K562 (cell line): ENCODE measurements around the gene RHOF. TPM values are rescaled to one million over a fixed set of nuclear protein-coding genes. Genes with fewer than 3 reads are reported as not detected.

Source experiments
- ATF7 ChIP-seq: fragments of 450-650 bp; IDR thresholded peaks from 2 replicates; pipeline ENCODE4 v1.7.1; 2014; ENCODE audit warnings: mild to moderate bottlenecking, moderate library complexity
- BACH1 ChIP-seq: fragments of 200-800 bp; sonication (Bioruptor generic); IDR thresholded peaks from 2 replicates; pipeline ENCODE4 v1.6.1; 2016; ENCODE audit warnings: missing genetic modification characterization, missing compliant biosample characterization
- CXXC5 ChIP-seq: fragments of 250-450 bp; sonication (Bioruptor Pico); IDR thresholded peaks from 2 replicates; pipeline ENCODE4 v1.8.0; 2022; ENCODE audit warnings: inconsistent platforms, mild to moderate bottlenecking, moderate library complexity
- E2F3 ChIP-seq: fragments of 250-450 bp; sonication (Bioruptor Pico); IDR thresholded peaks from 2 replicates; pipeline ENCODE4 v1.4.0; 2020; ENCODE audit warnings: mild to moderate bottlenecking
- KAT7 ChIP-seq: sonication (generic); formaldehyde crosslinking; IDR thresholded peaks from 2 replicates; pipeline ENCODE4 v1.8.0; 2022; ENCODE audit warnings: missing genetic modification reagents, mild to moderate bottlenecking, borderline replicate concordance
- KLF13 ChIP-seq: fragments of 450-650 bp; IDR thresholded peaks from 2 replicates; pipeline ENCODE4 v1.6.1; 2016; ENCODE audit warnings: missing genetic modification characterization, low read depth, mild to moderate bottlenecking, missing compliant biosample characterization, moderate library complexity, borderline replicate concordance
- LCOR ChIP-seq: sonication (generic); formaldehyde crosslinking; IDR thresholded peaks from 2 replicates; pipeline ENCODE4 v1.8.0; 2022; ENCODE audit warnings: mild to moderate bottlenecking, missing genetic modification reagents
- NCOA2 ChIP-seq, 2 experiments: fragments of 450-650 bp; IDR thresholded peaks; 2 replicates each; pipeline ENCODE4 v1.6.1; 2018; ENCODE audit warnings: mild to moderate bottlenecking in 2 of 2, moderate library complexity in 1 of 2; ENCODE audit not compliant: partially characterized antibody in 2 of 2
- NFE2L1 ChIP-seq: fragments of 450-650 bp; IDR thresholded peaks from 2 replicates; pipeline ENCODE4 v1.6.1; 2016; ENCODE audit warnings: missing genetic modification characterization, low read depth, mild to moderate bottlenecking, missing compliant biosample characterization, moderate library complexity, borderline replicate concordance
- SP1 ChIP-seq: sonication (generic); formaldehyde crosslinking; IDR thresholded peaks from 2 replicates; pipeline ENCODE4 v1.8.1; 2022; ENCODE audit warnings: mild to moderate bottlenecking, missing genetic modification reagents
- TEAD1 ChIP-seq, 2 experiments: fragments of 450-650 bp in 1 of 2; sonication (generic) in 1 of 2; formaldehyde crosslinking; IDR thresholded peaks; 2 replicates each; pipeline versions ENCODE4 v1.4.0 to v1.8.0; 2020 to 2022; ENCODE audit warnings: mild to moderate bottlenecking in 2 of 2, missing genetic modification reagents in 1 of 2
- ZNF583 ChIP-seq: fragments of 250-450 bp; sonication (Bioruptor Pico); IDR thresholded peaks from 2 replicates; pipeline ENCODE4 v1.4.0; 2020
- polyA plus RNA-seq, 8 experiments: library from polyadenylated mRNA; depleted of rRNA in 4 of 8; stranded (reverse) in 5 of 8; unstranded in 3 of 8; fragments of >200 nt; fragmentation: Nextera tagmentation in 2 of 8; fragmentation: Illumina TruSeq in 1 of 8; extraction: Ambion mirVana in 2 of 8; extraction: Trizol in 1 of 8; gene quantifications; 2 replicates each; pipeline versions ENCODE4 v1.2.1 to v1.2.3, GENCODE V29; 2011 to 2014; ENCODE audit warnings: inconsistent platforms in 1 of 8, missing spikeins in 1 of 8
- total RNA-seq, 7 experiments: library from RNA; depleted of rRNA in 6 of 7; stranded (reverse); fragments of >200 nt in 6 of 7; fragmentation: Illumina TruSeq in 2 of 7; extraction: Trizol in 2 of 7; gene quantifications; 2 replicates each; pipeline versions ENCODE4 v1.2.1 to v1.2.3, GENCODE V29; 2011 to 2021; ENCODE audit warnings: low replicate concordance in 1 of 7
- TF ChIP-seq, protein P1 (sequence below): fragments of 450-650 bp; IDR thresholded peaks from 2 replicates; pipeline ENCODE4 v1.6.1; 2016; ENCODE audit warnings: mild to moderate bottlenecking, moderate library complexity
- TF ChIP-seq, protein P2 (sequence below): fragments of 450-650 bp; IDR thresholded peaks from 2 replicates; pipeline ENCODE4 v1.6.1; 2016; ENCODE audit warnings: missing biosample characterization, missing genetic modification characterization

The RHOF gene
- total and polyA plus RNA-seq, 9 of the 15 experiments (the other 6 are each of a cell fraction or from before 2014, with no cell fraction given): 0.13 to 10.1 (median 4.0) TPM

DNA sequence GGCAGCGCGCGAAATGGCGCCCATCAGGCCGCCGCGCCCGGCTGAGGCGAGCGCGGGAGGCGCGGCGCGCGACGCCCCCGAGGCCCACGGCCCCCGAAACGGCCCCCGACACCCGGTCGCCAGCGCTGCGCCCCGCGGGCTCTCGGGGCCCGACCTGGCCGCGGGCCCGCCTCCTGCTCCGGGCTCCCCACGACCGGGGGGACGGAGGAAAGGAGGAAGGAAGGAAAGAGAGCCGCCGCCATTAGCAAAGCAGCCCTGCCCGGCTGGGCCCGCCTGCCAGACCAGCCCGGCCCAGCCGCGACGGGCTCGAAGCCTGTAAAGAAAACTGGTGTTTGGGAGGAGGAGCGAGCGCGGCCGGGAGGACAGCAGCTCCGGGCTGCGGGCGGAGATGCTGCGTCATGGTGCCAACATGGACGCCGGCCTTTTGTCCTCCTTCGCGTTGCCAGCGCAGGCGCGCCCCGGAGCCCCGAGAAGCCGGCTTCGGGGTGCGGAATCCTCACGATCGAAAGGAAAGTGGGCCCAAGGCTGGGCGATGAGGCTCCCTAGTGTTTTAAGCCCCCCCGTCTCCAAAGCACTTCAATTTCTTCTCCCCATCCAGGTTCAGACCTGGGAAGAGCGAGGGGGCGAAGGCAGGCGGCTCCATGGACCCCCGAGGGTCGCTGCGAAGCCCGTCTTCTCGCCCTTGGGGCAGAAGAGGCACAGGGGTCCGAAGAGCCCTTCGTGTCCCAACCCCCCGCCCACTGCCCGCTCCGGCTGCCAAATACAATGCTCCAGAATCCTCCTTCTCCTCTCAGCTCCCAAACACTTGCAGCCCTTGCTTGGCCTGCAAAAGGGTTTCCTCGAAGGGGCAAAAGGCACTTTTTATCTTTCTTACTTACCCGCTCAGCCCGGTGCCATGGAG lies 7.5 kb upstream of the RHOF start (continued):
- TF ChIP-seq, protein P1, sequence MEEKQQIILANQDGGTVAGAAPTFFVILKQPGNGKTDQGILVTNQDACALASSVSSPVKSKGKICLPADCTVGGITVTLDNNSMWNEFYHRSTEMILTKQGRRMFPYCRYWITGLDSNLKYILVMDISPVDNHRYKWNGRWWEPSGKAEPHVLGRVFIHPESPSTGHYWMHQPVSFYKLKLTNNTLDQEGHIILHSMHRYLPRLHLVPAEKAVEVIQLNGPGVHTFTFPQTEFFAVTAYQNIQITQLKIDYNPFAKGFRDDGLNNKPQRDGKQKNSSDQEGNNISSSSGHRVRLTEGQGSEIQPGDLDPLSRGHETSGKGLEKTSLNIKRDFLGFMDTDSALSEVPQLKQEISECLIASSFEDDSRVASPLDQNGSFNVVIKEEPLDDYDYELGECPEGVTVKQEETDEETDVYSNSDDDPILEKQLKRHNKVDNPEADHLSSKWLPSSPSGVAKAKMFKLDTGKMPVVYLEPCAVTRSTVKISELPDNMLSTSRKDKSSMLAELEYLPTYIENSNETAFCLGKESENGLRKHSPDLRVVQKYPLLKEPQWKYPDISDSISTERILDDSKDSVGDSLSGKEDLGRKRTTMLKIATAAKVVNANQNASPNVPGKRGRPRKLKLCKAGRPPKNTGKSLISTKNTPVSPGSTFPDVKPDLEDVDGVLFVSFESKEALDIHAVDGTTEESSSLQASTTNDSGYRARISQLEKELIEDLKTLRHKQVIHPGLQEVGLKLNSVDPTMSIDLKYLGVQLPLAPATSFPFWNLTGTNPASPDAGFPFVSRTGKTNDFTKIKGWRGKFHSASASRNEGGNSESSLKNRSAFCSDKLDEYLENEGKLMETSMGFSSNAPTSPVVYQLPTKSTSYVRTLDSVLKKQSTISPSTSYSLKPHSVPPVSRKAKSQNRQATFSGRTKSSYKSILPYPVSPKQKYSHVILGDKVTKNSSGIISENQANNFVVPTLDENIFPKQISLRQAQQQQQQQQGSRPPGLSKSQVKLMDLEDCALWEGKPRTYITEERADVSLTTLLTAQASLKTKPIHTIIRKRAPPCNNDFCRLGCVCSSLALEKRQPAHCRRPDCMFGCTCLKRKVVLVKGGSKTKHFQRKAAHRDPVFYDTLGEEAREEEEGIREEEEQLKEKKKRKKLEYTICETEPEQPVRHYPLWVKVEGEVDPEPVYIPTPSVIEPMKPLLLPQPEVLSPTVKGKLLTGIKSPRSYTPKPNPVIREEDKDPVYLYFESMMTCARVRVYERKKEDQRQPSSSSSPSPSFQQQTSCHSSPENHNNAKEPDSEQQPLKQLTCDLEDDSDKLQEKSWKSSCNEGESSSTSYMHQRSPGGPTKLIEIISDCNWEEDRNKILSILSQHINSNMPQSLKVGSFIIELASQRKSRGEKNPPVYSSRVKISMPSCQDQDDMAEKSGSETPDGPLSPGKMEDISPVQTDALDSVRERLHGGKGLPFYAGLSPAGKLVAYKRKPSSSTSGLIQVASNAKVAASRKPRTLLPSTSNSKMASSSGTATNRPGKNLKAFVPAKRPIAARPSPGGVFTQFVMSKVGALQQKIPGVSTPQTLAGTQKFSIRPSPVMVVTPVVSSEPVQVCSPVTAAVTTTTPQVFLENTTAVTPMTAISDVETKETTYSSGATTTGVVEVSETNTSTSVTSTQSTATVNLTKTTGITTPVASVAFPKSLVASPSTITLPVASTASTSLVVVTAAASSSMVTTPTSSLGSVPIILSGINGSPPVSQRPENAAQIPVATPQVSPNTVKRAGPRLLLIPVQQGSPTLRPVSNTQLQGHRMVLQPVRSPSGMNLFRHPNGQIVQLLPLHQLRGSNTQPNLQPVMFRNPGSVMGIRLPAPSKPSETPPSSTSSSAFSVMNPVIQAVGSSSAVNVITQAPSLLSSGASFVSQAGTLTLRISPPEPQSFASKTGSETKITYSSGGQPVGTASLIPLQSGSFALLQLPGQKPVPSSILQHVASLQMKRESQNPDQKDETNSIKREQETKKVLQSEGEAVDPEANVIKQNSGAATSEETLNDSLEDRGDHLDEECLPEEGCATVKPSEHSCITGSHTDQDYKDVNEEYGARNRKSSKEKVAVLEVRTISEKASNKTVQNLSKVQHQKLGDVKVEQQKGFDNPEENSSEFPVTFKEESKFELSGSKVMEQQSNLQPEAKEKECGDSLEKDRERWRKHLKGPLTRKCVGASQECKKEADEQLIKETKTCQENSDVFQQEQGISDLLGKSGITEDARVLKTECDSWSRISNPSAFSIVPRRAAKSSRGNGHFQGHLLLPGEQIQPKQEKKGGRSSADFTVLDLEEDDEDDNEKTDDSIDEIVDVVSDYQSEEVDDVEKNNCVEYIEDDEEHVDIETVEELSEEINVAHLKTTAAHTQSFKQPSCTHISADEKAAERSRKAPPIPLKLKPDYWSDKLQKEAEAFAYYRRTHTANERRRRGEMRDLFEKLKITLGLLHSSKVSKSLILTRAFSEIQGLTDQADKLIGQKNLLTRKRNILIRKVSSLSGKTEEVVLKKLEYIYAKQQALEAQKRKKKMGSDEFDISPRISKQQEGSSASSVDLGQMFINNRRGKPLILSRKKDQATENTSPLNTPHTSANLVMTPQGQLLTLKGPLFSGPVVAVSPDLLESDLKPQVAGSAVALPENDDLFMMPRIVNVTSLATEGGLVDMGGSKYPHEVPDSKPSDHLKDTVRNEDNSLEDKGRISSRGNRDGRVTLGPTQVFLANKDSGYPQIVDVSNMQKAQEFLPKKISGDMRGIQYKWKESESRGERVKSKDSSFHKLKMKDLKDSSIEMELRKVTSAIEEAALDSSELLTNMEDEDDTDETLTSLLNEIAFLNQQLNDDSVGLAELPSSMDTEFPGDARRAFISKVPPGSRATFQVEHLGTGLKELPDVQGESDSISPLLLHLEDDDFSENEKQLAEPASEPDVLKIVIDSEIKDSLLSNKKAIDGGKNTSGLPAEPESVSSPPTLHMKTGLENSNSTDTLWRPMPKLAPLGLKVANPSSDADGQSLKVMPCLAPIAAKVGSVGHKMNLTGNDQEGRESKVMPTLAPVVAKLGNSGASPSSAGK: peak; percentile 33
- peak; percentile 53; the same call in 1 of the 2 replicates for TF ChIP-seq CXXC5 (CRISPR knock-in tag)
- 0 out of 2 replicates have a peak, but pooled peaks have one; percentile 41 for TF ChIP-seq E2F3 (CRISPR knock-in tag)
- peak; percentile 39; the same call in 1 of the 2 replicates for TF ChIP-seq KLF13 (tag)
- 0 out of 2 replicates have a peak, but pooled peaks have one; percentile 69 for TF ChIP-seq KAT7 (CRISPR knock-in tag)
- peak in 1 of 2 experiments; percentile 41; a peak in 1 of 4 replicates for TF ChIP-seq TEAD1 (CRISPR knock-in tag; IDR thresholded peaks at IDR 0.05)
- TF ChIP-seq, protein P2, sequence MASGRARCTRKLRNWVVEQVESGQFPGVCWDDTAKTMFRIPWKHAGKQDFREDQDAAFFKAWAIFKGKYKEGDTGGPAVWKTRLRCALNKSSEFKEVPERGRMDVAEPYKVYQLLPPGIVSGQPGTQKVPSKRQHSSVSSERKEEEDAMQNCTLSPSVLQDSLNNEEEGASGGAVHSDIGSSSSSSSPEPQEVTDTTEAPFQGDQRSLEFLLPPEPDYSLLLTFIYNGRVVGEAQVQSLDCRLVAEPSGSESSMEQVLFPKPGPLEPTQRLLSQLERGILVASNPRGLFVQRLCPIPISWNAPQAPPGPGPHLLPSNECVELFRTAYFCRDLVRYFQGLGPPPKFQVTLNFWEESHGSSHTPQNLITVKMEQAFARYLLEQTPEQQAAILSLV (tag): 0 out of 2 replicates have a peak, but pooled peaks have one; percentile 20
- TF ChIP-seq SP1: peak; percentile 66
- peak; percentile 60; the same call in 1 of the 2 replicates for TF ChIP-seq NFE2L1 (tag)
- TF ChIP-seq LCOR (CRISPR knock-in tag): peak; percentile 20; the same call in 1 of the 2 replicates
- no peak for TF ChIP-seq NCOA2 (IDR thresholded peaks at IDR 0.05; ENCODE audit: partially characterized antibody in 2 of 2)
- TF ChIP-seq ATF7: peak; percentile 21; the same call in 1 of the 2 replicates
- 0 out of 2 replicates have a peak, but pooled peaks have one; percentile 67 for TF ChIP-seq ZNF583
- TF ChIP-seq BACH1 (tag): peak; percentile 63; the same call in 1 of the 2 replicates
